ENCODE data around the gene KCNMA1. TPM values are rescaled to one million over a fixed set of nuclear protein-coding genes. Genes with fewer than 3 reads are reported as not detected.

KCNMA1 gene
- total and polyA plus RNA-seq, 5 donors, result 1.5 to 6.1 (median 3.3) TPM

GRCh38 chr10:77004917-77005564 lies 632.6 kb downstream of the KCNMA1 start:
- Histone ChIP-seq H3K9me3 (ENCODE audit: control insufficient read depth, low read length) (no peaks in the 10 kb centered on the region), H3K27me3 (ENCODE audit: control insufficient read depth, insufficient read depth) (no peaks in the 10 kb centered on the region), H3K27ac (ENCODE audit: low read length) (no peak overlapping the region), H3K4me1 (ENCODE audit: control insufficient read depth, insufficient read depth, low read length) (peaks cover 2% of the 10 kb centered on the region), H3K4me3 (ENCODE audit: low read length) (no peak overlapping the region)
- intact Hi-C loops (cut with DNase I), result loop anchor here in 1 of 4 donors (10.0 kb wide), 1 partner anchor 110 kb away; no protein-coding TSS in a partner anchor
- WGBS, result 61% methylated on average over 3 of the region's 3 CpGs
- DNase-seq (no peak), ATAC-seq (peak; percentile 65 to 79)

DNA sequence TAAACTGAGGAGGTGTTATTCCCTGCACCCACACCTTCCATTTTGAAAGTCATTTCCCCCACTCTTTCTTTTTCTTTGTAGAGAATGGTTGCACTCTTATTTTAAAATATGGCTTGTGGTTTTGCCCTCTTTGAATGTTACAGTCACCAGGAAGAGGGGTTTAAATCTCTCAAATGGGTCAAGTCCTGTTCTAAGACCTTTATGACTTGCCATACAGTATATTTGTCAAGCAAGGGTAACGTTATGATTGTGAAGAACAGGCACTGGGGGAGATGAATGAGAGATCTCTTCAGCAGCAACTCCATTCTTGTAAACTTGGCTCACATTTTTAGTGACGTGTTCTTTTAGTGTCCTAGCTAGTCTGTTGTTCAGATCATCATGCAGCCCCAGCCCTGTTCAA lies 634.7 kb downstream of the KCNMA1 start:
- no peak for DNase-seq
- Histone ChIP-seq H3K27ac (ENCODE audit: low read length) (no peak overlapping the region), H3K4me3 (ENCODE audit: low read length) (no peak overlapping the region), H3K27me3 (ENCODE audit: control insufficient read depth, insufficient read depth) (no peaks in the 10 kb centered on the region), H3K4me1 (ENCODE audit: control insufficient read depth, insufficient read depth, low read length) (peaks cover 2% of the 10 kb centered on the region), H3K9me3 (ENCODE audit: control insufficient read depth, low read length) (no peaks in the 10 kb centered on the region)
- intact Hi-C loops (cut with DNase I), result loop anchor here in 1 of 4 donors (10.0 kb wide), 1 partner anchor 112 kb away; no protein-coding TSS in a partner anchor
- ATAC-seq, result no peak
- 60% methylated on average over 2 of the region's 2 CpGs for WGBS

GRCh38 chr10:77001206-77001605 lies 636.4 kb downstream of the KCNMA1 start:
- no peak overlapping the region for H3K4me3 ChIP-seq (ENCODE audit: low read length)
- WGBS, result 91% methylated on average over 12 of the region's 12 CpGs
- DNase-seq (no peak), ATAC-seq (no peak)
- peaks cover 2% of the 10 kb centered on the region for H3K4me1 ChIP-seq (ENCODE audit: control insufficient read depth, insufficient read depth, low read length)
- intact Hi-C loops (cut with DNase I), result loop anchor here in 1 of 4 donors (10.0 kb wide), 1 partner anchor 114 kb away; no protein-coding TSS in a partner anchor
- no peak overlapping the region for H3K27ac ChIP-seq (ENCODE audit: low read length)
- no peaks in the 10 kb centered on the region for H3K9me3 ChIP-seq (ENCODE audit: control insufficient read depth, low read length)
- no peaks in the 10 kb centered on the region for H3K27me3 ChIP-seq (ENCODE audit: control insufficient read depth, insufficient read depth)

GRCh38 chr10:76998451-76998850 lies 639.2 kb downstream of the KCNMA1 start:
- 77% methylated on average over 2 of the region's 2 CpGs for WGBS
- Histone ChIP-seq H3K27ac (ENCODE audit: low read length) (no peak overlapping the region), H3K4me3 (ENCODE audit: low read length) (no peak overlapping the region), H3K27me3 (ENCODE audit: control insufficient read depth, insufficient read depth) (no peaks in the 10 kb centered on the region), H3K4me1 (ENCODE audit: control insufficient read depth, insufficient read depth, low read length) (no peaks in the 10 kb centered on the region), H3K9me3 (ENCODE audit: control insufficient read depth, low read length) (no peaks in the 10 kb centered on the region)
- intact Hi-C loops (cut with DNase I), result no loop called here
- DNase-seq (no peak), ATAC-seq (no peak)

- WGBS, result 92% methylated on average over 3 of the region's 3 CpGs
- no peak overlapping the region for H3K4me3 ChIP-seq (ENCODE audit: low read length)
- DNase-seq, result no peak
- H3K27ac ChIP-seq (ENCODE audit: low read length), result no peak overlapping the region
- intact Hi-C loops (cut with DNase I), result no loop called here
- ATAC-seq, result no peak
- H3K9me3 ChIP-seq (ENCODE audit: control insufficient read depth, low read length), result no peaks in the 10 kb centered on the region
- H3K4me1 ChIP-seq (ENCODE audit: control insufficient read depth, insufficient read depth, low read length), result no peaks in the 10 kb centered on the region
- H3K27me3 ChIP-seq (ENCODE audit: control insufficient read depth, insufficient read depth), result no peaks in the 10 kb centered on the region
These were observed 640.0 kb downstream of the KCNMA1 start for GRCh38 chr10:76997631-76998030.

DNA sequence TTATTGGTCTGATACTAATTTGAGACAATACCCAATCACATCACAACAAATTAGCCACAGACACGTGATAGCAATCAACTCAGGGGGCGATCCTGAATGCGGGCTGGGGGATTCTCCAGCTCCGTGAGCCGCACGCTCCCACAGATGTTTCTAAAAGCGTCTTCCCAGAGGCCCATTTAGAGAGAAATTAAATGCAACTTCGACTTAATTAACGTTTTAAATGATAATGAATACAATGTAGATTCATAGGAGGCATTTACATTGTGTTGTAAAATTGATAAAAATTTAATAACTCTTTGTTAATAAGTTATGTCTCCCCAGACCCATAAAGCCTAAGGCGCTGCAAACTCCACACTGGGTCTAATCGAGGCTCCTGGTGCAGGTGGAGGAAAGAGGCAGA lies 642.6 kb downstream of the KCNMA1 start:
- WGBS, result 94% methylated on average over 11 of the region's 11 CpGs
- no peak for ATAC-seq
- Histone ChIP-seq H3K4me1 (ENCODE audit: control insufficient read depth, insufficient read depth, low read length) (peaks cover 4% of the 10 kb centered on the region), H3K4me3 (ENCODE audit: low read length) (no peak overlapping the region), H3K27ac (ENCODE audit: low read length) (no peak overlapping the region), H3K9me3 (ENCODE audit: control insufficient read depth, low read length) (no peaks in the 10 kb centered on the region), H3K27me3 (ENCODE audit: control insufficient read depth, insufficient read depth) (no peaks in the 10 kb centered on the region)
- DNase-seq, result no peak
- intact Hi-C loops (cut with DNase I), result no loop called here

DNA sequence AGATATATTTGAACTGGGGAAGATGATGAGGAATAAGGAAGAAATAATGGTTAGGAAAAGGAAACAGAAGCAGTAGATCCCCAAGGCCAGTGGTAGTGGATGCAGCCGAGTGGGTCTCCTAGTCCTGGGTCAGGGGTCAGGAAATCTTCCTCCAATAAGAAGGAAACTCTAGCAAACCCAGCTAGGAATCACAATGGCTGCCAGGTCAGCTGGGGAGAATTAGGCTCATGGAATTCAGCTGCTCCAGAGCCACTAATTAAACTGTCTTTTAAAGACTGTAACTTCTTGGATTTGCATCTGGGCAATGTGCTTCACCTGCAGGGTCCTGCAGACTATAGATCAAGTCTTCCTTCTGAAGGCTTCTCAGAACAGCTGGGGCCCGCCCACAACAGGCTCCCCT lies 644.4 kb downstream of the KCNMA1 start:
- intact Hi-C loops (cut with DNase I), result no loop called here
- Histone ChIP-seq H3K27me3 (ENCODE audit: control insufficient read depth, insufficient read depth) (no peaks in the 10 kb centered on the region), H3K4me3 (ENCODE audit: low read length) (no peak overlapping the region), H3K9me3 (ENCODE audit: control insufficient read depth, low read length) (no peaks in the 10 kb centered on the region), H3K4me1 (ENCODE audit: control insufficient read depth, insufficient read depth, low read length) (peaks cover 4% of the 10 kb centered on the region), H3K27ac (ENCODE audit: low read length) (no peak overlapping the region)
- DNase-seq, result no peak
- no peak for ATAC-seq
- WGBS, result 84% methylated on average over 2 of the region's 2 CpGs

GRCh38 chr10:76992467-76992866 lies 645.1 kb downstream of the KCNMA1 start:
- Histone ChIP-seq H3K4me3 (ENCODE audit: low read length) (no peak overlapping the region), H3K9me3 (ENCODE audit: control insufficient read depth, low read length) (no peaks in the 10 kb centered on the region), H3K27ac (ENCODE audit: low read length) (no peak overlapping the region), H3K27me3 (ENCODE audit: control insufficient read depth, insufficient read depth) (no peaks in the 10 kb centered on the region), H3K4me1 (ENCODE audit: control insufficient read depth, insufficient read depth, low read length) (peaks cover 4% of the 10 kb centered on the region)
- intact Hi-C loops (cut with DNase I), result no loop called here
- no peak for DNase-seq
- 79% methylated on average over 3 of the region's 3 CpGs for WGBS
- ATAC-seq, result no peak

DNA sequence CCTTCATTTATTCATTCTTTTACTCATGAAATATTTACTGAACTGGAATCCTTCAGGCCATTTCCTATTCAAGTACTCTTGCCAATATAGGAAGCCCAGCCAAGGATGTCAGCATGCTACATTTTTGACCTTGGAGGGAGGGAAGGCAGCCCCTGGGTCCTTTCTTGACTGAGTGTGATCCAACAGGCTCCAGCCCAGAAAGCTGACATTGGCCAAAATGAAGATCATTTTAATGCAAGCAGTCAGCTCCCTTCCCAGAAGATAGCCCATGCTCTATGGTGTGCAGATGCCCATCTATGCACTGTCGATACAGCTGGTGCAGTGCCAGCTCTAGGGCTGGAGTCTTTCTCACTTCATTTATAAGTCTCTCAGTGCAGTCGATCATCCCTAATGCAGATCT lies 646.0 kb downstream of the KCNMA1 start:
- no peaks in the 10 kb centered on the region for H3K27me3 ChIP-seq (ENCODE audit: control insufficient read depth, insufficient read depth)
- ATAC-seq, result peak in 1 of 2 donors; percentile 67
- H3K27ac ChIP-seq (ENCODE audit: low read length), result no peak overlapping the region
- H3K9me3 ChIP-seq (ENCODE audit: control insufficient read depth, low read length), result no peaks in the 10 kb centered on the region
- 46% methylated on average over 2 of the region's 2 CpGs for WGBS
- intact Hi-C loops (cut with DNase I), result no loop called here
- no peak overlapping the region for H3K4me3 ChIP-seq (ENCODE audit: low read length)
- DNase-seq, result peak in 1 of 3 donors; percentile 55
- H3K4me1 ChIP-seq (ENCODE audit: control insufficient read depth, insufficient read depth, low read length), result peaks cover 4% of the 10 kb centered on the region

- Histone ChIP-seq H3K4me3 (ENCODE audit: low read length) (no peak overlapping the region), H3K27me3 (ENCODE audit: control insufficient read depth, insufficient read depth) (no peaks in the 10 kb centered on the region), H3K9me3 (ENCODE audit: control insufficient read depth, low read length) (no peaks in the 10 kb centered on the region), H3K4me1 (ENCODE audit: control insufficient read depth, insufficient read depth, low read length) (peaks cover 4% of the 10 kb centered on the region), H3K27ac (ENCODE audit: low read length) (no peak overlapping the region)
- WGBS, result 97% methylated on average over 1 of the region's 1 CpG
- DNase-seq, result no peak
- ATAC-seq, result no peak
- intact Hi-C loops (cut with DNase I), result no loop called here
These were observed 647.0 kb downstream of the KCNMA1 start for GRCh38 chr10:76990561-76990960.

DNA sequence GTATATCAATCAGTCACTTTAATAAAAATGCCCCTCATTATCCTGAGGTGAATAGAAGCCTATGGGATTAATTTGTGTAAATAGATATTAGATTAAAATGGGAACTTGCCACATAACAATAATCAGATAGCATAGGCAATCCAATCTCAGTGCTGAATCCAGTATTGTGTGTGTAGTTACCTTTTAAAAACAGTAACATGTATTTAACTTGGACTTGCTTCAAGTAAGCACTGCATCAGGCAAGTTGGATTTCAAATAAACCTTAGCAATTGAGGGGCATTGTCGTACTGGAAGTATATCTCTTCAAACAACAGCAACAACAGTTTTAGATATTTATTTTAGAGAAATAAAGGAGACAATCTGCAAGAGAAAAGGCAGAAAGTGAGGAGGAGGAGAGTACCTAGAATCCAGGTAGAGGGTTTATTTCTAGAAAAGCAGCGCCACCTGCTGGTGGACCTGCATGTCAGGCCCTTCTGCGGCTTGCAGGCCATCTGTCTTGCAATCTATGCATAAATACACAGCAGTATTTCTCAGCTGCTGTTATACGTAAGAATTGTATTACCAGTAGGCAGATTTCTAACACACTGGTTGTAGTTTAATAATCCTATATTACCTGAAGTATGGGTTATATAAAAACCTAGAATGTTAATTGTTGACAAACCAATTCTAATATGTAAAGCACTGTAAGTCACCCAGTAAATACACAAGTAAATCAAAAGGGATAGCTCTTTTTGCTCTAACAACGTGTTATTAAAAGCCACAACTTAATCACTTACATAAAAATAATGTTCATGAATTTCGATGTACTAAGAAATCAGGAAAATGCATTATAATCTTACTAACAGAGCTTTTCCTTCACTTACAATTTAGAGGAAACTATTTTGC lies 652.8 kb downstream of the KCNMA1 start:
- no peaks in the 10 kb centered on the region for H3K4me1 ChIP-seq (ENCODE audit: control insufficient read depth, insufficient read depth, low read length)
- 19% methylated on average over 6 of the region's 6 CpGs for WGBS
- no peaks in the 10 kb centered on the region for H3K9me3 ChIP-seq (ENCODE audit: control insufficient read depth, low read length)
- H3K27me3 ChIP-seq (ENCODE audit: control insufficient read depth, insufficient read depth), result no peaks in the 10 kb centered on the region
- H3K27ac ChIP-seq (ENCODE audit: low read length), result no peak overlapping the region
- intact Hi-C loops (cut with DNase I), result loop anchor here in 2 of 4 donors (5.0 to 10.0 kb wide), 2 partner anchors 430 to 432 kb away; no protein-coding TSS in a partner anchor
- H3K4me3 ChIP-seq (ENCODE audit: low read length), result no peak overlapping the region
- DNase-seq, result peak; percentile 50 to 82 (median 76)
- ATAC-seq, result peak; percentile 71 to 75

Measured in right cardiac atrium (tissue), 5 donors.